Transverse colon (tissue), 4 donors: Measurements from ENCODE around the gene EFCAB11.

ENCODE experiments used
- CTCF ChIP-seq, 5 experiments: fragments of 200-600 bp in 3 of 5; fragments of 450-650 bp in 2 of 5; sonication (generic) in 3 of 5; IDR thresholded peaks; 1 replicate in 2 of 5; 2 replicates in 3 of 5; pipeline ENCODE4 v1.5.1; 2016 to 2017; ENCODE audit warnings: antibody characterized with exemption in 5 of 5, inconsistent platforms in 3 of 5, mild to moderate bottlenecking in 2 of 5, moderate library complexity in 1 of 5
- EP300 ChIP-seq: sonication (generic); formaldehyde crosslinking; IDR thresholded peaks from one replicate; pipeline ENCODE4 v1.6.1; 2017; ENCODE audit warnings: antibody characterized with exemption, low read depth
- POLR2A ChIP-seq: fragments of 450-650 bp; IDR thresholded peaks from one replicate; pipeline ENCODE4 v1.6.1; 2016; ENCODE audit warnings: antibody characterized with exemption, mild to moderate bottlenecking, moderate library complexity
- POLR2AphosphoS5 ChIP-seq, 3 donors: sonication (generic); formaldehyde crosslinking; IDR thresholded peaks; one replicate each; pipeline ENCODE4 v1.6.1; 2016; ENCODE audit warnings: antibody characterized with exemption in 3 of 3

GRCh38 chr14:89990218-89990617 is 35.7 kb upstream of the EFCAB11 start:
- TF ChIP-seq EP300 (no peak), CTCF (IDR thresholded peaks at IDR 0.05) (no peak), POLR2AphosphoS5 (IDR thresholded peaks at IDR 0.05) (no peak), POLR2A (no peak)
